GM12801 (cell line): ENCODE data around the gene PDZRN3.

ENCODE experiments used
- CTCF ChIP-seq: IDR thresholded peaks from one replicate; pipeline ENCODE4 v1.5.1; 2011; ENCODE audit warnings: control low read depth; ENCODE audit not compliant: insufficient read length; ENCODE audit errors: extremely low read depth

The PDZRN3 gene

GRCh38 chr3:73415118-73415517 is 209.6 kb downstream of the PDZRN3 start:
- TF ChIP-seq CTCF = no peak

- no peak for TF ChIP-seq CTCF
These were observed 211.1 kb downstream of the PDZRN3 start for GRCh38 chr3:73413619-73414018.

DNA sequence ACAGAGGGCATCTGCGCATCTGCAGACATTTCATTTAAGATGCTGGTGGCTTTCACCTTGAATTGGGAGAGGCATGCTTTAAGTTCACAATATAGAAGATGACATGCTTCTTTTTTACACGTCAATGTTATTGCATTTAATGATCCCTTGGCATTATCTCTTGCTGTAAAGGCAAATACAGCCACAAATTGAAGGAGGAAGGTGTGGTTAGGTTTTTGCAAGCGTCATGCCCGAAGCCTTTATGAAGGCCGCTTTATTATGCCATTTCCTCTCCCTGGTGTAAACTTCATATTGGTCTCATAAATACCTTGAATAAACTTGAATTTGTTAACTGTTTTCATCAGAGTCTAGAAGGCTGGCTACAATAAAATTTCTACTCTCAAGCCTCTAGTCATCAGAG is 212.7 kb downstream of the PDZRN3 start:
- TF ChIP-seq CTCF = no peak

GRCh38 chr3:73411545-73411944 is 213.2 kb downstream of the PDZRN3 start:
- TF ChIP-seq CTCF = no peak

DNA sequence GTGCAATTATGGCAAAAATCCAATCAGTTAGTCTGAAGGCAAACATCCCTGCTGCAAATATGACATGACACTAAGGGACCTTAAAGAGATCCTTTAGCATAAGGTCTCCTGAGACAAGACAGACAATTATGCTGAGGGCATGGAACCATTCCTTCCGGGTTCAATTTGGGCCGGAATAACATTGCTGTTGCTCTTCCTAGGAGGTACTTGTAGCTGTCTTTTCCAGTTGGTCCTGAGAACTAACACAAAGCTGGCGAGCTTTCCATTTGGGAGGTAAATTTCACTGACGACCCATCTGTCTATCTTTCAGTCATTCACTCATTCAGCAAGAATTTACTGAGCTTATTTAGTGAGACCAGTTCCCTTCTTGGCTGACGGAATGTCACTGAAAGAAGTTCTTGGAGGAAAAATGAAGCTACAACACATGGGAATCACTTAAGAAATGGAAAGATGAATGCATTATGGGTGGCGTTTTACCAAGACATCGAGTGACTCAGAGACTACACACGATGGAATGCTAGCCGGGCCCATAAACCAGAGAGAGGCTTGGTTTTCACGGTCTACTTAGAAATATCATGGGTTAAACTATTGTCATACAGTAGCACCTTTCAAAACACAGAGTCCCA is 215.5 kb downstream of the PDZRN3 start:
- no peak for TF ChIP-seq CTCF

- TF ChIP-seq CTCF = no peak
These were observed 216.1 kb downstream of the PDZRN3 start for GRCh38 chr3:73408634-73409033.

GRCh38 chr3:73407577-73407976 is 217.2 kb downstream of the PDZRN3 start:
- TF ChIP-seq CTCF = no peak

- no peak for TF ChIP-seq CTCF
These were observed 218.9 kb downstream of the PDZRN3 start for GRCh38 chr3:73405853-73406252.
